ENCODE measurements around the gene NPRL2. TPM values are rescaled to one million over a fixed set of nuclear protein-coding genes. Genes with fewer than 3 reads are reported as not detected.

The NPRL2 gene
- total RNA-seq, 1 experiment from 2014 or later = 24.1 TPM

- no peaks in the 10 kb centered on the region for H3K27me3 ChIP-seq (ENCODE audit: insufficient read depth, low read depth)
- H3K4me1 ChIP-seq (replicated peaks; ENCODE audit: insufficient read depth) = peaks cover 20% of the 10 kb centered on the region
- H4K20me1 ChIP-seq (ENCODE audit: insufficient read depth) = no peaks in the 10 kb centered on the region
- peaks cover 9% of the 10 kb centered on the region; the same call in 1 of the 2 replicates for H3F3A ChIP-seq (ENCODE audit: insufficient read depth, low read depth)
- H3K4me2 ChIP-seq = peak within 1 kb of the TSS; percentile 94
- H3K27ac ChIP-seq = peak within 1 kb of the TSS; percentile 76
- POLR2A ChIA-PET (ENCODE audit: unreplicated experiment) = interaction anchor here (0.5 to 1.2 kb wide), 10 partner anchors 18 to 329 kb away, joined by 3 to 36 read pairs (median 6); partner anchors contain the start of genes SEMA3B and TUSC2
- no peaks in the 10 kb centered on the region for H3K36me3 ChIP-seq (ENCODE audit: low read depth)
- 0 out of 2 replicates have a peak, but pooled peaks cover 10% of the 10 kb centered on the region for H3K79me2 ChIP-seq (ENCODE audit: low read depth)
- DNase-seq = peak; percentile 94 to 99
- intact Hi-C loops (cut with micrococcal nuclease; ENCODE audit: unreplicated experiment) = loop anchor here (1.0 to 2.0 kb wide), 2 partner anchors 18 to 34 kb away; no protein-coding TSS in a partner anchor
- H3K9me2 ChIP-seq (ENCODE audit: insufficient read depth) = no peaks in the 10 kb centered on the region
- CTCF ChIA-PET = interaction anchor here (0.5 to 0.9 kb wide), 6 partner anchors 19 to 270 kb away, joined by 3 to 9 read pairs (median 4); partner anchors contain the start of genes HEMK1 and TUSC2
- H2AFZ ChIP-seq = peak within 1 kb of the TSS; percentile 94
- peak within 1 kb of the TSS; percentile 95 for H3K4me3 ChIP-seq
- TF ChIP-seq CTCF (conservative IDR thresholded peaks at IDR 0.05) (no peak), EZH2 (IDR thresholded peaks at IDR 0.05; ENCODE audit: low read depth) (no peak)
- no TSS peak for BruUV-seq (replicated peaks)
- H3K9me3 ChIP-seq (ENCODE audit: insufficient read depth, low read depth) = no peaks in the 10 kb centered on the region
Measured at GRCh38 chr3:50298836-50299637, 51.5 kb downstream of the NPRL2 start, which contains the start of the genes HYAL3 and NAA80. HYAL3 (minus strand) TSS chr3:50299405; CDS start chr3:50295602, 3,803 bp downstream. NAA80 (minus strand) TSS chr3:50299405; CDS start chr3:50297463, 1,942 bp downstream.

- TF ChIP-seq CTCF (conservative IDR thresholded peaks at IDR 0.05) (no peak), EZH2 (IDR thresholded peaks at IDR 0.05; ENCODE audit: low read depth) (no peak)
- no peaks in the 10 kb centered on the region for H3K9me2 ChIP-seq (ENCODE audit: insufficient read depth)
- H3K4me3 ChIP-seq = peak overlapping the region; percentile 95
- H3K79me2 ChIP-seq (ENCODE audit: low read depth) = 0 out of 2 replicates have a peak, but pooled peaks cover 10% of the 10 kb centered on the region
- H3K36me3 ChIP-seq (ENCODE audit: low read depth) = no peaks in the 10 kb centered on the region
- intact Hi-C loops (cut with micrococcal nuclease; ENCODE audit: unreplicated experiment) = loop anchor here (2.0 kb wide), 1 partner anchor 33 kb away; no protein-coding TSS in a partner anchor
- peaks cover 9% of the 10 kb centered on the region; the same call in 1 of the 2 replicates for H3F3A ChIP-seq (ENCODE audit: insufficient read depth, low read depth)
- H3K27me3 ChIP-seq (ENCODE audit: insufficient read depth, low read depth) = no peaks in the 10 kb centered on the region
- no peaks in the 10 kb centered on the region for H3K9me3 ChIP-seq (ENCODE audit: insufficient read depth, low read depth)
- H2AFZ ChIP-seq = no peak overlapping the region
- TSS peak; percentile 41 for BruUV-seq (replicated peaks)
- ChIA-PET CTCF (no interaction called here), POLR2A (ENCODE audit: unreplicated experiment) (interaction anchor here (0.6 kb wide), 1 partner anchor 271 kb away, joined by 3 read pairs; the partner anchor contains the start of gene HEMK1)
- no peak for DNase-seq
- H3K4me1 ChIP-seq (replicated peaks; ENCODE audit: insufficient read depth) = peaks cover 20% of the 10 kb centered on the region
- no peak overlapping the region for H3K27ac ChIP-seq
- peak overlapping the region; percentile 94 for H3K4me2 ChIP-seq
- no peaks in the 10 kb centered on the region for H4K20me1 ChIP-seq (ENCODE audit: insufficient read depth)
Measured at GRCh38 chr3:50297896-50298725, 52.5 kb downstream of the NPRL2 start.

- H3K27me3 ChIP-seq (ENCODE audit: insufficient read depth, low read depth) = no peaks in the 10 kb centered on the region
- H3K27ac ChIP-seq = no peak overlapping the region
- H3K9me2 ChIP-seq (ENCODE audit: insufficient read depth) = no peaks in the 10 kb centered on the region
- BruUV-seq (replicated peaks) = no TSS peak
- H3K36me3 ChIP-seq (ENCODE audit: low read depth) = no peaks in the 10 kb centered on the region
- H3K4me1 ChIP-seq (replicated peaks; ENCODE audit: insufficient read depth) = peaks cover 26% of the 10 kb centered on the region
- no peak overlapping the region for H2AFZ ChIP-seq
- no peaks in the 10 kb centered on the region for H4K20me1 ChIP-seq (ENCODE audit: insufficient read depth)
- H3K4me3 ChIP-seq = no peak overlapping the region
- H3K4me2 ChIP-seq = no peak overlapping the region
- no peak for TF ChIP-seq EZH2 (IDR thresholded peaks at IDR 0.05; ENCODE audit: low read depth)
- no peak for TF ChIP-seq CTCF (conservative IDR thresholded peaks at IDR 0.05)
- CTCF ChIA-PET = no interaction called here
- 0 out of 2 replicates have a peak, but pooled peaks cover 10% of the 10 kb centered on the region for H3K79me2 ChIP-seq (ENCODE audit: low read depth)
- peaks cover 9% of the 10 kb centered on the region; the same call in 1 of the 2 replicates for H3F3A ChIP-seq (ENCODE audit: insufficient read depth, low read depth)
- POLR2A ChIA-PET (ENCODE audit: unreplicated experiment) = interaction anchor here (0.6 kb wide), 1 partner anchor 272 kb away, joined by 3 read pairs; the partner anchor contains the start of gene HEMK1
- intact Hi-C loops (cut with micrococcal nuclease; ENCODE audit: unreplicated experiment) = no loop called here
- H3K9me3 ChIP-seq (ENCODE audit: insufficient read depth, low read depth) = no peaks in the 10 kb centered on the region
- no peak for DNase-seq
Measured at GRCh38 chr3:50297384-50297775, 53.2 kb downstream of the NPRL2 start.

Data from PC-9 (cell line).